ENCODE results near the gene PSMA5.

- no peak for TF ChIP-seq CTCF (IDR thresholded peaks at IDR 0.05)
- no peak for TF ChIP-seq POLR2A (IDR thresholded peaks at IDR 0.05)
These were observed 57.0 kb downstream of the PSMA5 start for GRCh38 chr1:109369167-109369746.
